HG02642 (cell line): ENCODE results near the gene SIL1.
A peak's percentile ranks its signal among the peaks of the same experiment; 100 is the strongest.
"Not testable (repeated sequence)": the region's sequence is repeated elsewhere in the genome, so short reads cannot be mapped to it uniquely, and the experiment has no call there.

ENCODE experiments used
- ATAC-seq: cut with Tn5 transposase; IDR thresholded peaks from one replicate; pipeline ENCODE4 v1.9.1; 2021; ENCODE audit warnings: mild to moderate bottlenecking; ENCODE audit not compliant: unreplicated experiment, poor library complexity

Gene SIL1

DNA sequence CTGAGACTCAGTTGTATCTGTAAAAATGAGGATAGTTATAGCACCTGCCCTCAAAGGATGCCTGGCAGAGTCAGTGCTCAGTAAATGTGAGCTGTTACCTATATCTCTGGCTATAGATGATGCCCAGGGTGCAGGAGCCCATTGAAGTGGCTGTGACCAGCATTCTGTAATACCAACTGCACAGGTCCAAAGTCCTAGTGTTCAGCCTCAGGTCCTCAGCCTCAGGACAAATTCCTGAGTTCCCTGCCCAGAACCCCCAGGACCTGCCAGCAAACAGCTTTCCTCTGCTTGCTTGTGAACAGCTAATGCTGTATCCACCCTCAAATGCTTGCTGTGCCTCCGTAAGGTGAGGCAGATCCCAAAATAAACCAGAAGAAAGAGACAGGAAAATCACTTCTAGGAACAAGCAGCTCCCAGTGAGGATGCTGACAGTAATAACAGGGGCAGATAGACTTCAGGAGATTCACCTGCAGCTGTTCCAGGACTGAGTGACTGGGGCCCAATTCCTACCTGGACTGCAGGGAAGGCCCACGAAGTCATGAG is 80.8 kb downstream of the SIL1 start:
- no peak for ATAC-seq

DNA sequence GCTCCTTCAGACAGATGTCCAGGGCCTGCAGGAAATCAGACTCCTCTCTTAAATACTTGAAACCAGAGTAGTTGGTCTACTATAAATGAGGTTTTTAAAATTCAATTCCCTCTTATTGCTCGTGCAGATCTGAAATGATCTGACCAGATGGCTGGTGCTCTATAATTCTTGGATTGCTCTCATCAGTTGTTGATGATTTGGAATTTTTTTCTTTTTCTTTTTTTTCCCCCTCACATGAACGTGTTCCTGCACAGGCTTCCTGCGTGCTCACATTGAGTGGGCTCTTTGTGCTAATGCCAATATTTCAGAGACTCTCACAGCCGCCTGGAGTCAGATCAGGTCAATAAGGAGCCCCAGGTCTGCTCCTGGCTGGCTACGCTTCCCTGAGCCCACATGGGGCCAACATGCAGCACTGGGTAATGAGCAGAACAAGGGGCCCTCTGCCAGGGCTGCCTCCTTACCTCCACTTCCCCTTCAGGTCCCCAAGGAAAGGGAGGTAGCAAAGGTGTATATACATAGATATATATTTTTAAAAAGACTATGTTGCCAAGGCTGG is 82.0 kb downstream of the SIL1 start:
- ATAC-seq = no peak

- no peak for ATAC-seq
These were observed 84.3 kb downstream of the SIL1 start for GRCh38 chr5:139113892-139114291.

DNA sequence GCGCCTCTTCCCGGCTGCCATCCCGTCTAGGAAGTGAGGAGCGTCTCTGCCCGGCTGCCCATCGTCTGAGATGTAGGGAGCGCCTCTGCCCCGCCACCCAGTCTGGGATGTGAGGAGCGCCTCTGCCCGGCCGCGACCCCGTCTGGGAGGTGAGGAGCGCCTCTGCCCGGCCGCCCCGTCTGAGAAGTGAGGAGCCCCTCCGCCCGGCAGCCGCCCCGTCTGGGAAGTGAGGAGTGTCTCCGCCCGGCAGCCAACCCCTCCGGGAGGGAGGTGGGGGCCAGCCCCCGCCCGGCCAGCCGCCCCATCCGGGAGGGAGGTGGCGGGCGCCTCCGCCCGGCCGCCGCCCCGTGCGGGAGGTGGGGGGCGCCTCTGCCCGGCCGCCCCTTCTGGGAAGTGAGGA is 85.8 kb downstream of the SIL1 start:
- ATAC-seq = not testable (repeated sequence)

GRCh38 chr5:139110526-139111168 is 87.5 kb downstream of the SIL1 start:
- no peak for ATAC-seq

- ATAC-seq = no peak
These were observed 89.9 kb downstream of the SIL1 start for GRCh38 chr5:139108063-139108824.

DNA sequence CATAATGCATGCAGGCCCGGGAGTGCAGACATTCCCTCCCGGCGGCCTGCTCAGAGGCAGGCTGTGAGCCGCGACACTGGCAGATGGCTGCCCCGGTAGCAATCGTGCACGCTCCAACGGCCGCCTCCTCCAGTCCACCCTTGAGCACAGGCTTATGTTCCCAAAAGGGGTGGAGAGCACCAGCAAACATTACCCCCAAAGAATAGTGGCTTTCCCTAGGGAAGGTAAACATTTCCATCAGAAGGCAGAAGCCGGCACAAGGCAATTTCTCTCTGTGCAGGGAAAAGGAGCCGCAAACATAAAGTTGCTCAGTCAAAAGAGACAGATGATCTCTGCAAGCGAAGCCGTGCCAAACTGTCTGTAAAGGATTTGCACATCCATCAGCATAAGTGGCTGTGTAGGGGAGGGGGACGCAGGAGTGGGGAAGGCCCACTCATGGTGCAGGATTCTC is 92.5 kb downstream of the SIL1 start:
- ATAC-seq = no peak

- no peak for ATAC-seq
These were observed 93.4 kb downstream of the SIL1 start for GRCh38 chr5:139104577-139105276.

DNA sequence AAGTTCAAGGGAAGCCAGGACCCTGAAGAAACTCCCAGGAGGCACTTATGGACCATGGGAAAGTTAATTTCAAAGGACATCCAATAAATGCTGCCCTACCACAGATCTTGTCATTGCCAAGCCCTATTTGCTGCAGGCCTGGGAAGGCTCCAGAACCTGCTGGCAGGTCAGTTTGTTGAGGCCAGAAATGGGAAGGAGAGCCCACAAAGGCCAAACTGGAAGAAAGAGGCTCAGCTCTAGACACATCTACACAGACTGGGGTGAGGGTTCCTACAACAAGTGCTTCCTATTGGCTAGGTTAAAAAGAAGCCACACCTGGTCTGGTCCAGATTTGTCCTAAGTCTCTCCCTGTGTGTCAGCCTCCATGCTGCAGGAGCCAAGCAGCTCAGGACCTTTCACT is 94.4 kb downstream of the SIL1 start:
- ATAC-seq = no peak

GRCh38 chr5:139100825-139101224 is 97.3 kb downstream of the SIL1 start:
- no peak for ATAC-seq

DNA sequence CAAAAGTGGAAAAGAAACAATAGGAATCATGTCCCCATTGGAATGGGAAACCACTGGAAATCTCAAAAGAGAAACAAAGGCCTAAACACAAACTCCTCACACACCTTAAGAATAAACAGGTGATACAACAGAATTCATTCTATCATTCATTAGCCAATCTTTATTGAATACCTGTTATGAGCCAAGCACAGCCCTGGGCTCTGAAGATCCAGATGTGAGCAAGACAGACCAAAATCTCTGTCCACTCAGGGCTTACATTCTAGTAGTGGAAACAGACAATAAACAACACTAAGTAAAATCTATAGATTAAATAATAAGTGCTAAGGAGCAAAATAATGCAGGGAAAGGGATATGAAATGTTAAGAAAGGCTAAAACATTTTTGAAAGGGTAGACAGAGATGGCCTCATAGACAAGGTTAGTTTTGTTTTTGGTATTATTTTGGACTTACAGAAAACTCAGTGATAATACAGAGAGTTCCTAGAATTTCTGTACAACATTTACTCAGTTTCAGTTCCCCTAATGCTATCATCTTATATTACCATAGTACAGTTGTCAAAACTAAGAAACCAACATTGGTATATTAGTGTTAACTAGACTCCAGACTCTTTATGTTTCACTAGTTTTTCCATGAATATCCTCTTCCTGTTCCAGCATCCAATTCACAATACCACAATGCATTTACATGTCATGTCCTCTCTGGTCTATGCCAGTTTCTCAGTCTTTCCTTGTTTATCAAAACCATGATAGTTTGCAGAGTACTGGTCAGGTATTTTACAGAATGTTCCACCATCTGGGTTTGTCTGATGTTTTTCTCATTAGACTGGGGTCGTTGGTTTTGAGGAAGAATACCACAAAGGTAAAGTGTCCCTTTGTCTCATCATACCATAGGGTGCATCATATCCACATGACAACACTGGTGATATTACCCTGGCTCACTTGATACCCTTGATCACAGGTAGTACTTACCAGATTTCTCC is 103.7 kb downstream of the SIL1 start:
- peak; percentile 85 for ATAC-seq

- ATAC-seq = no peak
These were observed 105.3 kb downstream of the SIL1 start for GRCh38 chr5:139092741-139093343.

DNA sequence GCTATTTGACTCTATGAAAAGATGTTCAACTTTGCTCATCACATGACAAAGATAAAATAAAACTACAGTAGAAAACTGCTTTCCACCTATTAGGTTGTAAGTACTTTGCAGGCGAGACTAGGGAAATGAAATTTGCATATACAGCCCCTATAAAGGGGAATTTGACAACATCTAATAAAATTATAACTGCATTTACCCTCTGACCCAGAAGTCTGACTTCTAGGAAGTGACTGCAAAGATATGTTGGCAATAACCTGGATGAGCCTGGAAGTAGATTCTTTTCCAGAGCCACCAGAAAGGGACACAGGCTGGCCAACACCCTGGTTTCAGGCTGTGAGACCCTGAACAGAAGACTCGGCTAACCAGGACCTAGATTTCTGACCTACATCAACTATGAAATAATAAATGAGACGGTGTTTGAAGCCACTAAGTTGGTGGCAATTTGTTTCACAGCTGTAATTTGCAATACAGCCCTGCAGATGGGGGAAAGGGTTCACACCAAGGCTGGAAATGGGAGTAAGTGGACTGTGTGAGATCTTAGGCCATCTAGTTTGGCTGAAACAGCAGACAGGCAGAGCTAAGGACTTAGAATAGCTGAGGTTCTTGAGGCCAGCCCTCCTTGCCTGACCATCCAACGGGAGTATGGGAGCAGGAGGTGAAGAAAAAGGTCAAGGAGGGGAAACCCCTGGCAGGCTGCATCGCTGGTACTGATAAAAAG is 106.6 kb downstream of the SIL1 start:
- ATAC-seq = no peak

DNA sequence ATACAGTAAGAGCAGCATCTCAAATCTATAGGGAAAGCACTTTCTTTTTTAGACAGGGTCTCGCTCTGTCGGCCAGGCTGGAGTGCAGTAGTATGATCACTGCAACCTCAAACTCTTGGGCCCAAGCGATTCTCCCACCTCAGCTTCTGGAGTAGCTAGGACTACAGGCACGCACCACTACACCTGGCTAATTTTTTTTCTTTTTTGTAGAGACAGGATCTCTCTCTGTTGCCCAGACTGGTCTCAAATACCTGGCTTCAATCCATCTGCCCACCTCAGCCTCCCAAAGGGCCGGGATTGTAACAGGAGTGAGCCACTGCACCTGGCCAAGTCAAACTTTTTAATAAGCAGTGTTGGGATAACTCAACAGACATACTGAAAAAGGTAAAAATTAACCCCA is 107.6 kb downstream of the SIL1 start:
- no peak for ATAC-seq

DNA sequence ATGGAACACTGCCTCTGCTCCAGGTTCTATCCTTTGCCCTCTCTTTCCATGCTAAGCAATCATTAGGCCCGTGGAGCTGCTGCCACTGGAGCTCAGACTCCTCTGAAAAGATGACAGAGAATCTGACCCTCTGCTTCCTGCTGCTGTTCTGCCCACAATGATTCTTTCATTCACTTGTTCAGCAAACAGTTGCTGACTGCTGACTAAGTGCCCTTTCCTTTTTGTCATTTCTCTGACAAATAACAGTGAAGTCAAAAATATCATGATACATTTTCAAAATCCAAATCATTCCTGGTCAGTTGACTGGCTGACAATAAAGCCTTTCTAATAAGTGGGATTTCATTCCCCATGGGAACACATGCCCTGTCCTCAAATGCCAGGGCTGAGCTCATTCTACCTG is 110.1 kb downstream of the SIL1 start:
- ATAC-seq = no peak

DNA sequence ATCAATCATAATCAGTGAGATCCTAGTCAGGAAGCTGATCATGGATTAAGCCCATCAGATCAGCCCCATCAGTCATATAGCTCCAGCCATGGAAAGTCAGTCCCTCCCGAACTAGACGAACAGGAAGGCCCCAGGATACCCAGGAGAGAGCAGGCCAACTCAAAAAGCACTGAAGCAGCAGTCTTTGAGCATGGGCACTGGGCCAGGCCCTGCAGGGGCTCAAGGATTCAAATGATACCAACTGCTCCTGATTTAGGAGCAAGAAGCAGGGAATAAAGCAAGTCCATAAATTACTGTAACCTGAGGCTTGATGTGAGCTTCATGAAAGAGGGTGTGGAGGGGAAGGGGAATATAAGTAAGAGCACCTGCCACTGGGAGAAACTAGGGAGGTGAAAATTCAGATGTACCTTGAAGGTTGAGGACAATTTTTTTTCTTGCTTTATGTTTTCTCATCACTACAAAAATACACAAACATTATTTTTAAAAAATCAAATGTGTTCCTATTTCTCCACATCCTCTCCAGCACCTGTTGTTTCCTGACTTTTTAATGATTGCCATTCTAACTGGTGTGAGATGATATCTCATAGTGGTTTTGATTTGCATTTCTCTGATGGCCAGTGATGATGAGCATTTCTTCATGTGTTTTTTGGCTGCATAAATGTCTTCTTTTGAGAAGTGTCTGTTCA is 115.2 kb downstream of the SIL1 start:
- ATAC-seq = no peak

DNA sequence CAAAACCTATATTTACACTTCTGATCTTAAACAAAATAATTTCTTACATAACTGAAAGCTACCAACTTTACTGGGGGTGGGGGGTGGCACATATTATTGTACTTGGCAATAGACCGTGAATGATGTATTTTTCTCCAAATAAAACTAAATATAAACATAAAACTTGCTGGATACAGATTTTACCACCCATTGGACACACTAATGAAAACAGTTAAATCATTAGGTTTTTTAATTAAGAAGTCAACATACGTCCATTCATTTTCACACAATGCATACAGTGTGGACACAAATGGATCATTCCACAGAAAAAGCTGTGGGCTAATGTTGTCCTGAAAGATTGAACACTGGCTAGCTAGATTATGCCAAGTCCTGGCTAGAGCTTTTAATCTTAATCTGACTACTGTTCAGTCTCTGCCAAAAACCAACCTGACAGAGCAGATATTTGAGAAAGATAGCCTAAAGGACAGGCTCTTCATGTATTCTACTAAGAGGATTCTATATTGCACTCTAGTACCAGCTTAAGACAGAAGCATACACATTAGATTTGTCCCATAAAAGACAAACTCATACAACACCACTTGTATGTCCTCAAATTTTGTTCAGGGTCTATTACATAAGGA is 118.1 kb downstream of the SIL1 start:
- ATAC-seq = no peak
